AG09309 (cell line): ENCODE results near the gene RGS3.

Experiments
- DNase-seq: peaks from one replicate; pipeline ENCODE4 v3.0.0-alpha.2; 2010; ENCODE audit warnings: low read depth
- H3K4me3 ChIP-seq: 2 replicates; pipeline ENCODE4 v1.5.1; 2011; ENCODE audit warnings: mild to moderate bottlenecking, low read depth, low read length, moderate library complexity; ENCODE audit not compliant: control insufficient read depth
- CTCF ChIP-seq: IDR thresholded peaks from 2 replicates; pipeline ENCODE4 v1.5.1; 2011; ENCODE audit warnings: mild to moderate bottlenecking, low read depth, low read length, inconsistent platforms; ENCODE audit not compliant: insufficient read depth, control insufficient read depth; ENCODE audit errors: missing control alignments

Gene RGS3

DNA sequence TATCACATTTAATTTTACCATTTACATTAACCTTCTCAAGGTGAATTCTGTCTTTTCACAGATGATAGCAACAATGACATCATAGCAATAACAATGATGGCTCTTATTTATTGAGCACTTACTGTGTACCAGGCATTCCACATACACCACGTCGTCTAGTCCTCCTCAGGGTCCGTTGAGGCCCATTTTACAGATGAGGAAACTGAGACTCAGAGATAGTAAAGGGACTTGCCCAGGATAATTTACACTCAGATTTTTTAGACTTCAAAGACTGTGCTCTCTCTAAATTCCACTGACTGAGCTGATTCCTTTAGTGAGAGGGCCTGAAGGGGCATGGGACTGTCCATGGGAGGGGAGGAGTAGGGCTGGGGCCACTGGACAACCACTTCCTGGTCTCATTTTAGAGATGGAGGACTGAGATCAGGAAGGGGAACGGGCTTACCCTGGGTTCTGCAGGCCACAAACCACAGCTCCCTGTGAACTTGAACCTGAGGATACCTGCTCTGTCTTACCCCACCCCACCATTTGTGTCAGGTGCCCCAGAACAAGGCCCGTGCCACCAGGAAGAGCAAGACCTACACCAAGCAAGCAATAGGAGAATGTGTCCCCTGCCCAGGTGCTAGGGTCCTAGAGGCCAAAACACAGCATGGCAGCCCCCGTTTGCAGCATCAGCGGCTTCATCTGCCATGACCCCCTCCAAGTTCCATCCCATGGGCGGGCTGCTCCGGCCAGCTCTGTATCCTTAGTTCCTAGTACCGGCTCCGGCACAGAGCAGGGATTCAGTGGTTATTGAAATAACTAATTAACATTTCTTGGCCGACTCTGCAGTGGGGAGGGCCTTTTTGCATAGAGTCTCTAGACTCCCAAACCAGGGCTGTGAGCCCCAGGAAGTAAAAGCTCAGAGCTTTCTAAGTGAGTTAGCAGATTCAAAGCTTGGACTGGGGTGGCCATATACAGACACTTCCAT lies 96.6 kb downstream of the RGS3 start:
- no peak for DNase-seq
- TF ChIP-seq CTCF, result no peak
- H3K4me3 ChIP-seq, result no peak overlapping the region

GRCh38 chr9:113562653-113563381 lies 99.3 kb downstream of the RGS3 start:
- DNase-seq, result no peak
- H3K4me3 ChIP-seq, result no peak overlapping the region
- TF ChIP-seq CTCF, result no peak

GRCh38 chr9:113563826-113564497 lies 100.4 kb downstream of the RGS3 start:
- no peak for TF ChIP-seq CTCF
- DNase-seq, result no peak
- H3K4me3 ChIP-seq, result no peak overlapping the region

GRCh38 chr9:113564498-113565237 lies 101.1 kb downstream of the RGS3 start:
- DNase-seq, result no peak
- no peak for TF ChIP-seq CTCF
- peak overlapping the region; percentile 70 for H3K4me3 ChIP-seq

- H3K4me3 ChIP-seq, result peak overlapping the region; percentile 70
- TF ChIP-seq CTCF, result no peak
Observed at GRCh38 chr9:113566016-113566711, 102.6 kb downstream of the RGS3 start.

GRCh38 chr9:113566712-113567071 lies 103.2 kb downstream of the RGS3 start:
- TF ChIP-seq CTCF, result no peak
- H3K4me3 ChIP-seq, result peak overlapping the region; percentile 70
- no peak for DNase-seq

More at GRCh38 chr9:113566016-113566711, 102.6 kb downstream of the RGS3 start:
- DNase-seq, result no peak
